Esophagus muscularis mucosa (tissue), 4 donors: Measurements from ENCODE around the gene CEBPG.

Source experiments
- EP300 ChIP-seq: sonication (generic); formaldehyde crosslinking; IDR thresholded peaks from one replicate; pipeline ENCODE4 v1.6.1; 2017; ENCODE audit warnings: antibody characterized with exemption
- POLR2A ChIP-seq: fragments of 450-650 bp; IDR thresholded peaks from one replicate; pipeline ENCODE4 v1.6.1; 2017; ENCODE audit warnings: antibody characterized with exemption, moderate library complexity, mild to moderate bottlenecking, low read depth
- TF ChIP-seq, protein P1 (sequence below), 3 experiments: fragments of 200-600 bp in 2 of 3; fragments of 450-650 bp in 1 of 3; sonication (generic) in 2 of 3; IDR thresholded peaks; one replicate each; pipeline ENCODE4 v1.5.1; 2017 to 2019; ENCODE audit warnings: antibody characterized with exemption in 3 of 3, mild to moderate bottlenecking in 2 of 3, moderate library complexity in 1 of 3

DNA sequence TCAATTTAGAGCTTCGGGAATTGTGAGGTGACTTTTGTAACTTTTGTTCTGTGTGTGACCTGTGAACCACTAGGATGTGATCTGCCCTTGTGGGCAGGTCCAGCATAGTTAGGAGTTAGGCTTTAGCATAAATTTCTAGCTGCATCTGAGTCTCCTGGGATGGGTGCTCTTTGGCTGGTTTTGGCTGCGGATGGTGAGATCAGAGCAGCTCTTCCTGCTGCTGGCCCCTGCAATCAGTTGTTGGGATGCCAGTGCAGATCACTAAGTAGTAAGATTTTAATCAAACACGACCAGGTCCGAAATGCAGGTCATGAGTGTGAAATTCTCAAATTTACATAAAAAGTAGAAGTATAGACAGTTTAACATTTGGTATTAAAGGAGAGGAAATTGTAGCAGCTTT, 8.5 kb downstream of the CEBPG start:
- TF ChIP-seq, protein P1, sequence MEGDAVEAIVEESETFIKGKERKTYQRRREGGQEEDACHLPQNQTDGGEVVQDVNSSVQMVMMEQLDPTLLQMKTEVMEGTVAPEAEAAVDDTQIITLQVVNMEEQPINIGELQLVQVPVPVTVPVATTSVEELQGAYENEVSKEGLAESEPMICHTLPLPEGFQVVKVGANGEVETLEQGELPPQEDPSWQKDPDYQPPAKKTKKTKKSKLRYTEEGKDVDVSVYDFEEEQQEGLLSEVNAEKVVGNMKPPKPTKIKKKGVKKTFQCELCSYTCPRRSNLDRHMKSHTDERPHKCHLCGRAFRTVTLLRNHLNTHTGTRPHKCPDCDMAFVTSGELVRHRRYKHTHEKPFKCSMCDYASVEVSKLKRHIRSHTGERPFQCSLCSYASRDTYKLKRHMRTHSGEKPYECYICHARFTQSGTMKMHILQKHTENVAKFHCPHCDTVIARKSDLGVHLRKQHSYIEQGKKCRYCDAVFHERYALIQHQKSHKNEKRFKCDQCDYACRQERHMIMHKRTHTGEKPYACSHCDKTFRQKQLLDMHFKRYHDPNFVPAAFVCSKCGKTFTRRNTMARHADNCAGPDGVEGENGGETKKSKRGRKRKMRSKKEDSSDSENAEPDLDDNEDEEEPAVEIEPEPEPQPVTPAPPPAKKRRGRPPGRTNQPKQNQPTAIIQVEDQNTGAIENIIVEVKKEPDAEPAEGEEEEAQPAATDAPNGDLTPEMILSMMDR (IDR thresholded peaks at IDR 0.05) = no peak
- TF ChIP-seq POLR2A (no peak), EP300 (no peak)
